ENCODE results near the gene NDUFAF5. TPM values are rescaled to one million over a fixed set of nuclear protein-coding genes. Genes with fewer than 3 reads are reported as not detected.
"Not testable (repeated sequence)": the region's sequence is repeated elsewhere in the genome, so short reads cannot be mapped to it uniquely, and the experiment has no call there.

NDUFAF5 gene
- total RNA-seq, 4 donors from 2014 or later, result 11.2 to 32.1 (median 21.2) TPM

- peaks cover 0 to 53% (median 0%) of the 10 kb centered on the region in 3 donors for H3K36me3 ChIP-seq
- no peaks in the 10 kb centered on the region for H3K9me3 ChIP-seq
- H3K4me1 ChIP-seq, result no peaks in the 10 kb centered on the region
- no peaks in the 10 kb centered on the region for H3K27me3 ChIP-seq
- H3K27ac ChIP-seq, result no peak overlapping the region
- DNase-seq (ENCODE audit: low spot score in 2 of 2), result no peak
- H3K4me3 ChIP-seq, result no peak overlapping the region
- 82 to 88% methylated on average over 2 of the region's 2 CpGs for WGBS, 2 donors
- TF ChIP-seq EP300 (IDR thresholded peaks at IDR 0.05) (no peak), CTCF (IDR thresholded peaks at IDR 0.05) (no peak), POLR2A (IDR thresholded peaks at IDR 0.05) (no peak)
Observed at GRCh38 chr20:13753436-13754036, 31.3 kb upstream of the NDUFAF5 start.

GRCh38 chr20:13755809-13756208 is 29.0 kb upstream of the NDUFAF5 start:
- no peaks in the 10 kb centered on the region for H3K9me3 ChIP-seq
- DNase-seq (ENCODE audit: low spot score in 2 of 2), result no peak
- 75 to 77% methylated on average over 5 of the region's 5 CpGs for WGBS, 2 donors
- H3K27me3 ChIP-seq, result no peaks in the 10 kb centered on the region
- H3K4me1 ChIP-seq, result no peaks in the 10 kb centered on the region
- TF ChIP-seq POLR2A (IDR thresholded peaks at IDR 0.05) (no peak), EP300 (IDR thresholded peaks at IDR 0.05) (no peak), CTCF (IDR thresholded peaks at IDR 0.05) (no peak)
- peaks cover 0 to 63% (median 0%) of the 10 kb centered on the region in 3 donors for H3K36me3 ChIP-seq
- no peak overlapping the region for H3K4me3 ChIP-seq
- no peak overlapping the region for H3K27ac ChIP-seq

- no peaks in the 10 kb centered on the region for H3K4me1 ChIP-seq
- no peak overlapping the region for H3K4me3 ChIP-seq
- peaks cover 0 to 62% (median 0%) of the 10 kb centered on the region in 3 donors for H3K36me3 ChIP-seq
- no peak overlapping the region for H3K27ac ChIP-seq
- TF ChIP-seq POLR2A (IDR thresholded peaks at IDR 0.05) (no peak), EP300 (IDR thresholded peaks at IDR 0.05) (no peak), CTCF (IDR thresholded peaks at IDR 0.05) (no peak)
- WGBS, 2 donors, result 93 to 100% methylated on average over 1 of the region's 1 CpG
- DNase-seq (ENCODE audit: low spot score in 2 of 2), result no peak
- no peaks in the 10 kb centered on the region for H3K9me3 ChIP-seq
- no peaks in the 10 kb centered on the region for H3K27me3 ChIP-seq
Observed at GRCh38 chr20:13756551-13756950, 28.3 kb upstream of the NDUFAF5 start.

GRCh38 chr20:13758884-13759283 is 25.9 kb upstream of the NDUFAF5 start:
- Histone ChIP-seq H3K27ac (no peak overlapping the region), H3K9me3 (no peaks in the 10 kb centered on the region), H3K36me3 (peaks cover 0 to 63% (median 0%) of the 10 kb centered on the region in 3 donors), H3K27me3 (no peaks in the 10 kb centered on the region), H3K4me1 (no peaks in the 10 kb centered on the region), H3K4me3 (no peak overlapping the region)
- no peak for TF ChIP-seq POLR2A (IDR thresholded peaks at IDR 0.05)
- no peak for TF ChIP-seq CTCF (IDR thresholded peaks at IDR 0.05)
- no peak for TF ChIP-seq EP300 (IDR thresholded peaks at IDR 0.05)
- no peak for DNase-seq (ENCODE audit: low spot score in 2 of 2)
- 96 to 97% methylated on average over 1 of the region's 1 CpG for WGBS, 2 donors

- H3K9me3 ChIP-seq; H3K4me3 ChIP-seq; DNase-seq (ENCODE audit: low spot score in 2 of 2); H3K4me1 ChIP-seq; H3K27me3 ChIP-seq; H3K27ac ChIP-seq: not testable (repeated sequence)
- 99 to 100% methylated on average over 3 to 15 of the region's 33 CpGs for WGBS, 2 donors
- H3K36me3 ChIP-seq, result peaks cover 0 to 68% (median 7%) of the 10 kb centered on the region in 3 donors
Observed at GRCh38 chr20:13760451-13760946, 24.3 kb upstream of the NDUFAF5 start.

All from tibial nerve (tissue), 4 donors.